DMS153 treated with DMSO at 0.1 percent for 48 hours (cell line): ENCODE results near the gene TRIM43.
"Not testable (repeated sequence)": the region's sequence is repeated elsewhere in the genome, so short reads cannot be mapped to it uniquely, and the experiment has no call there.

ENCODE experiments used
- DNase-seq: peaks from one replicate; lab custom pipeline; 2025; ENCODE audit not compliant: unreplicated experiment; lab: John Stamatoyannopoulos, UW

TRIM43 gene

GRCh38 chr2:95591701-95592100 lies at the start of gene TRIM43:
TSS of gene TRIM43 (plus strand) at chr2:95592001. CDS start at chr2:95594024, 2,023 bp downstream.
- not testable (repeated sequence) for DNase-seq

GRCh38 chr2:95551055-95551568 lies 40.7 kb upstream of the TRIM43 start:
- DNase-seq, result no peak

GRCh38 chr2:95552911-95553310 lies 38.9 kb upstream of the TRIM43 start:
- no peak for DNase-seq

GRCh38 chr2:95569170-95569569 lies 22.6 kb upstream of the TRIM43 start:
- DNase-seq, result no peak

- DNase-seq, result no peak
Measured at GRCh38 chr2:95573866-95574265, 17.9 kb upstream of the TRIM43 start.

- DNase-seq, result no peak
Measured at GRCh38 chr2:95574506-95574905, 17.3 kb upstream of the TRIM43 start.

- no peak for DNase-seq
Measured at GRCh38 chr2:95575857-95576256, 15.9 kb upstream of the TRIM43 start.

- no peak for DNase-seq
Measured at GRCh38 chr2:95578539-95578938, 13.3 kb upstream of the TRIM43 start.

- DNase-seq, result not testable (repeated sequence)
Measured at GRCh38 chr2:95583545-95583944, 8.3 kb upstream of the TRIM43 start.

- DNase-seq, result not testable (repeated sequence)
Measured at GRCh38 chr2:95584321-95584720, 7.5 kb upstream of the TRIM43 start.

GRCh38 chr2:95589777-95590536 lies 1.8 kb upstream of the TRIM43 start:
- not testable (repeated sequence) for DNase-seq

GRCh38 chr2:95592973-95593372 lies 1.2 kb downstream of the TRIM43 start:
- DNase-seq, result not testable (repeated sequence)

GRCh38 chr2:95595012-95595411 lies 3.2 kb downstream of the TRIM43 start:
- DNase-seq, result not testable (repeated sequence)

- not testable (repeated sequence) for DNase-seq
Measured at GRCh38 chr2:95601301-95601700, 9.5 kb downstream of the TRIM43 start.

- DNase-seq, result not testable (repeated sequence)
Measured at GRCh38 chr2:95602146-95602545, 10.3 kb downstream of the TRIM43 start.

- DNase-seq, result not testable (repeated sequence)
Measured at GRCh38 chr2:95608356-95608755, 16.6 kb downstream of the TRIM43 start.

- DNase-seq, result not testable (repeated sequence)
Measured at GRCh38 chr2:95609764-95610163, 18.0 kb downstream of the TRIM43 start.

- DNase-seq, result not testable (repeated sequence)
Measured at GRCh38 chr2:95613048-95613447, 21.2 kb downstream of the TRIM43 start.

GRCh38 chr2:95622728-95623127 lies 30.9 kb downstream of the TRIM43 start:
- not testable (repeated sequence) for DNase-seq

GRCh38 chr2:95630987-95631386 lies 39.2 kb downstream of the TRIM43 start:
- DNase-seq, result not testable (repeated sequence)

- not testable (repeated sequence) for DNase-seq
Measured at GRCh38 chr2:95633626-95634259, 41.9 kb downstream of the TRIM43 start.
